Vagina (tissue), 2 donors: ENCODE measurements around the gene ECT2.

ENCODE experiments used
- POLR2A ChIP-seq, 2 donors: fragments of 450-650 bp; IDR thresholded peaks; one replicate each; pipeline ENCODE4 v1.6.1; 2017; ENCODE audit warnings: antibody characterized with exemption in 2 of 2, mild to moderate bottlenecking in 2 of 2, moderate library complexity in 2 of 2
- TF ChIP-seq, protein P1 (sequence below), 3 experiments: fragments of 450-650 bp in 2 of 3; fragments of 200-600 bp in 1 of 3; sonication (generic) in 1 of 3; IDR thresholded peaks; one replicate each; pipeline ENCODE4 v1.5.1; 2017 to 2019; ENCODE audit warnings: antibody characterized with exemption in 3 of 3, mild to moderate bottlenecking in 2 of 3, moderate library complexity in 2 of 3

DNA sequence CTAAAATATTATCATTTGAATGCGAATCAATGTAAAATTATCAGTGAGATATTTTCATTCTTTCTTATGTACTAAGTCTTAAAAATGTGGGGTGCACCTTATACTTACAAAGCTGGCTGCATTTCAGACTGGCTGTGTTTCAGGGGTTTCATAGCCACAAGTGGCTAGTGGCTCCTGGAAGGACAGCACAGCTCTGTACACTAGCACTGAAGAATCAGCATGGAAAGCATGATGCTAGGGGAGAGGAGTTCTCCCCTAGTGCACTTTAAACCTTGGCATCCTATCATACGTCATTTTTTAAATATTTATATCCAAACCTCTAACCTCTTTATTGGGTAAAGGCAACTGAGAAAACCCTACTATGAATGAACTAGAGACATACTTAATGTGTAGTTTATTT, 66.4 kb downstream of the ECT2 start:
- TF ChIP-seq, protein P1, sequence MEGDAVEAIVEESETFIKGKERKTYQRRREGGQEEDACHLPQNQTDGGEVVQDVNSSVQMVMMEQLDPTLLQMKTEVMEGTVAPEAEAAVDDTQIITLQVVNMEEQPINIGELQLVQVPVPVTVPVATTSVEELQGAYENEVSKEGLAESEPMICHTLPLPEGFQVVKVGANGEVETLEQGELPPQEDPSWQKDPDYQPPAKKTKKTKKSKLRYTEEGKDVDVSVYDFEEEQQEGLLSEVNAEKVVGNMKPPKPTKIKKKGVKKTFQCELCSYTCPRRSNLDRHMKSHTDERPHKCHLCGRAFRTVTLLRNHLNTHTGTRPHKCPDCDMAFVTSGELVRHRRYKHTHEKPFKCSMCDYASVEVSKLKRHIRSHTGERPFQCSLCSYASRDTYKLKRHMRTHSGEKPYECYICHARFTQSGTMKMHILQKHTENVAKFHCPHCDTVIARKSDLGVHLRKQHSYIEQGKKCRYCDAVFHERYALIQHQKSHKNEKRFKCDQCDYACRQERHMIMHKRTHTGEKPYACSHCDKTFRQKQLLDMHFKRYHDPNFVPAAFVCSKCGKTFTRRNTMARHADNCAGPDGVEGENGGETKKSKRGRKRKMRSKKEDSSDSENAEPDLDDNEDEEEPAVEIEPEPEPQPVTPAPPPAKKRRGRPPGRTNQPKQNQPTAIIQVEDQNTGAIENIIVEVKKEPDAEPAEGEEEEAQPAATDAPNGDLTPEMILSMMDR (IDR thresholded peaks at IDR 0.05), result no peak
- no peak for TF ChIP-seq POLR2A (IDR thresholded peaks at IDR 0.05)
